ENCODE results near the gene ANKRD53. TPM values are rescaled to one million over a fixed set of nuclear protein-coding genes. Genes with fewer than 3 reads are reported as not detected.
A peak's percentile ranks its signal among the peaks of the same experiment; 100 is the strongest.

ANKRD53 gene
- total and polyA plus RNA-seq, 9 of the 15 experiments (the other 6 are each of a cell fraction or from before 2014, with no cell fraction given): 0.18 TPM; not detected in 8

GRCh38 chr2:71005271-71006202 lies 27.1 kb downstream of the ANKRD53 start (continued):
- TF ChIP-seq, protein P1, sequence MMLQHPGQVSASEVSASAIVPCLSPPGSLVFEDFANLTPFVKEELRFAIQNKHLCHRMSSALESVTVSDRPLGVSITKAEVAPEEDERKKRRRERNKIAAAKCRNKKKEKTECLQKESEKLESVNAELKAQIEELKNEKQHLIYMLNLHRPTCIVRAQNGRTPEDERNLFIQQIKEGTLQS (IDR thresholded peaks at IDR 0.05): peak; percentile 60
- TF ChIP-seq, protein P1 (CRISPR knock-in tag; conservative IDR thresholded peaks at IDR 0.05): no peak
- TF ChIP-seq, protein P2, sequence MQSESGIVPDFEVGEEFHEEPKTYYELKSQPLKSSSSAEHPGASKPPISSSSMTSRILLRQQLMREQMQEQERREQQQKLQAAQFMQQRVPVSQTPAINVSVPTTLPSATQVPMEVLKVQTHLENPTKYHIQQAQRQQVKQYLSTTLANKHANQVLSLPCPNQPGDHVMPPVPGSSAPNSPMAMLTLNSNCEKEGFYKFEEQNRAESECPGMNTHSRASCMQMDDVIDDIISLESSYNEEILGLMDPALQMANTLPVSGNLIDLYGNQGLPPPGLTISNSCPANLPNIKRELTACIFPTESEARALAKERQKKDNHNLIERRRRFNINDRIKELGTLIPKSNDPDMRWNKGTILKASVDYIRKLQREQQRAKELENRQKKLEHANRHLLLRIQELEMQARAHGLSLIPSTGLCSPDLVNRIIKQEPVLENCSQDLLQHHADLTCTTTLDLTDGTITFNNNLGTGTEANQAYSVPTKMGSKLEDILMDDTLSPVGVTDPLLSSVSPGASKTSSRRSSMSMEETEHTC (IDR thresholded peaks at IDR 0.05): no peak
- TF ChIP-seq HDGF (IDR thresholded peaks at IDR 0.05) (0 out of 2 replicates have a peak, but pooled peaks have one; percentile 37), NRF1 (conservative IDR thresholded peaks at IDR 0.05 in 1 of 2, IDR thresholded peaks at IDR 0.05 in 1 of 2) (peak; percentile 58; a peak in 2 of 4 replicates), ESRRA (IDR thresholded peaks at IDR 0.05; ENCODE audit: borderline replicate concordance, low read depth) (0 out of 2 replicates have a peak, but pooled peaks have one; percentile 22), PREB (CRISPR knock-in tag; IDR thresholded peaks at IDR 0.05) (no peak), KDM1A (IDR thresholded peaks at IDR 0.05) (0 out of 4 replicates have a peak, but pooled peaks of 1 of the 2 experiments have one; percentile 34), SNRNP70 (optimal IDR thresholded peaks at IDR 0.05; ENCODE audit: low read depth, low read length) (no peak), ZNF436 (CRISPR knock-in tag; IDR thresholded peaks at IDR 0.05) (peak; percentile 55; the same call in 1 of the 2 replicates), TCF3 (CRISPR knock-in tag; IDR thresholded peaks at IDR 0.05) (peak; percentile 56; the same call in 1 of the 2 replicates), DPF2 (IDR thresholded peaks at IDR 0.05) (peak; percentile 52), FOSL1 (tag; conservative IDR thresholded peaks at IDR 0.05) (peak; percentile 81), CAMTA2 (CRISPR knock-in tag; conservative IDR thresholded peaks at IDR 0.05) (no peak), YY1 (IDR thresholded peaks at IDR 0.05; ENCODE audit: borderline replicate concordance in 1 of 3, control insufficient read depth in 1 of 3, extremely low read depth in 1 of 3, insufficient read depth in 3 of 3, insufficient read length in 1 of 3, insufficient replicate concordance in 2 of 3, low read depth in 1 of 3, low read length in 2 of 3) (peak in 2 of 3 experiments; percentile 69 to 79), CTBP1 (IDR thresholded peaks at IDR 0.05; ENCODE audit: borderline replicate concordance) (peak; percentile 16; the same call in 1 of the 2 replicates), JUND (IDR thresholded peaks at IDR 0.05; ENCODE audit: borderline replicate concordance, low read depth, low read length) (peak; percentile 34; the same call in 1 of the 2 replicates), JUND (tag; IDR thresholded peaks at IDR 0.05; ENCODE audit: borderline replicate concordance, low read depth, low read length) (peak; percentile 51; the same call in 1 of the 3 replicates)
- TF ChIP-seq, protein P3, sequence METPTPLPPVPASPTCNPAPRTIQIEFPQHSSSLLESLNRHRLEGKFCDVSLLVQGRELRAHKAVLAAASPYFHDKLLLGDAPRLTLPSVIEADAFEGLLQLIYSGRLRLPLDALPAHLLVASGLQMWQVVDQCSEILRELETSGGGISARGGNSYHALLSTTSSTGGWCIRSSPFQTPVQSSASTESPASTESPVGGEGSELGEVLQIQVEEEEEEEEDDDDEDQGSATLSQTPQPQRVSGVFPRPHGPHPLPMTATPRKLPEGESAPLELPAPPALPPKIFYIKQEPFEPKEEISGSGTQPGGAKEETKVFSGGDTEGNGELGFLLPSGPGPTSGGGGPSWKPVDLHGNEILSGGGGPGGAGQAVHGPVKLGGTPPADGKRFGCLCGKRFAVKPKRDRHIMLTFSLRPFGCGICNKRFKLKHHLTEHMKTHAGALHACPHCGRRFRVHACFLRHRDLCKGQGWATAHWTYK (CRISPR knock-in tag; IDR thresholded peaks at IDR 0.05): no peak

Measured in K562 (cell line).